ENCODE data around the gene CD55. TPM values are rescaled to one million over a fixed set of nuclear protein-coding genes. Genes with fewer than 3 reads are reported as not detected.

Gene CD55
- total RNA-seq, 1 experiment from 2014 or later = 75.4 TPM

DNA sequence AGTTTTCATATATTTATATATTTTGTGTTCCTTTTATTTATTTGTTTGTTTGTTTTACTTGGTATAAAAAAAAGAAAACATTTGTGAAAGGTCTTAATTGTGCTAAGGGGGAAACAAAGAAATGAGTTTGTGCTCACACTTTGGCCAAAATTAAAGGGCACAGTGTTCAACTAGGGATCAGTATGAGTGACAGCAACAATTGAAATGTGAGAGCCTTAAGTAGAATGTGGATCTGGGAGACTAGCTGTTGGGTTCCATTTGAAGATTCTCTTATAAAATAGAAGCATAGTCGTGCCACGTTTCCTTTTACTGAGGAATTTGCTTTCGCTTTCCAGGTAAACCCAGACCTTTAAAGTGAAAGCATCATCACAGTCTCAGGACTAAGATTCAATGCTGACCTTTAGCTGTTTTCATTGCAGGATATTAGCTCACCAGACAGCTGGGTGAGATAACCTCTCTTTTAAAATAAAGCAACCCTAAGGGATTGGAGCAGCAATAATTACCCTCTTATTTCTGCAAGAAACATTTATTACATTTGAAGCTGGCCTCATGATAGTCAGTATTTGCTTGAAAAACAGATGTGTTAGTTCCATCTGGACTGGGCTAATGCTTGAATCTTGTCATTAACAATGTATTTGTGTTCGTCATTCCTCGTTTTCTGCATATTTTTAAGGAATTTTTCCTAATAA, 37.1 kb upstream of the CD55 start:
- no peaks in the 10 kb centered on the region for H3K27me3 ChIP-seq (ENCODE audit: insufficient read depth, low read length)
- no TSS peak for BruUV-seq (replicated peaks)
- no peak overlapping the region for H3K9ac ChIP-seq (ENCODE audit: low read length)
- DNase-seq (ENCODE audit: low read depth, low spot score) (no peak), ATAC-seq (no peak)
- no peaks in the 10 kb centered on the region for H4K20me1 ChIP-seq (ENCODE audit: insufficient read depth)
- no peak overlapping the region for H2AFZ ChIP-seq (ENCODE audit: low read depth, low read length, poor library complexity, severe bottlenecking)
- ChIA-PET RAD21 (ENCODE audit: low non-redundant PET in 1 of 2, low total read pairs in 2 of 2, uncharacterized antibody in 2 of 2, unreplicated experiment in 2 of 2) (no interaction called here), CTCF (no interaction called here), POLR2A (no interaction called here)
- H3K9me3 ChIP-seq (ENCODE audit: control insufficient read depth in 1 of 2, insufficient read depth in 1 of 2, low read depth in 1 of 2, low read length in 2 of 2) = no peaks in the 10 kb centered on the region
- H3K36me3 ChIP-seq (ENCODE audit: control insufficient read depth in 1 of 2, insufficient read depth in 2 of 2, low read length in 2 of 2) = no peaks in the 10 kb centered on the region
- TF ChIP-seq, protein P1, sequence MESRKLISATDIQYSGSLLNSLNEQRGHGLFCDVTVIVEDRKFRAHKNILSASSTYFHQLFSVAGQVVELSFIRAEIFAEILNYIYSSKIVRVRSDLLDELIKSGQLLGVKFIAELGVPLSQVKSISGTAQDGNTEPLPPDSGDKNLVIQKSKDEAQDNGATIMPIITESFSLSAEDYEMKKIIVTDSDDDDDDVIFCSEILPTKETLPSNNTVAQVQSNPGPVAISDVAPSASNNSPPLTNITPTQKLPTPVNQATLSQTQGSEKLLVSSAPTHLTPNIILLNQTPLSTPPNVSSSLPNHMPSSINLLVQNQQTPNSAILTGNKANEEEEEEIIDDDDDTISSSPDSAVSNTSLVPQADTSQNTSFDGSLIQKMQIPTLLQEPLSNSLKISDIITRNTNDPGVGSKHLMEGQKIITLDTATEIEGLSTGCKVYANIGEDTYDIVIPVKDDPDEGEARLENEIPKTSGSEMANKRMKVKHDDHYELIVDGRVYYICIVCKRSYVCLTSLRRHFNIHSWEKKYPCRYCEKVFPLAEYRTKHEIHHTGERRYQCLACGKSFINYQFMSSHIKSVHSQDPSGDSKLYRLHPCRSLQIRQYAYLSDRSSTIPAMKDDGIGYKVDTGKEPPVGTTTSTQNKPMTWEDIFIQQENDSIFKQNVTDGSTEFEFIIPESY (IDR thresholded peaks at IDR 0.05; ENCODE audit: extremely low read depth, insufficient replicate concordance, low read length) = no peak
- no peaks in the 10 kb centered on the region for H3K79me2 ChIP-seq (ENCODE audit: insufficient read depth, low read length)
- H3K9me2 ChIP-seq (ENCODE audit: insufficient read depth) = no peaks in the 10 kb centered on the region
- H3K4me2 ChIP-seq (ENCODE audit: low read length) = no peak overlapping the region
- peaks cover 0 to 5% of the 10 kb centered on the region in 2 experiments; a peak in 1 of 4 replicates for H3K4me1 ChIP-seq (ENCODE audit: control insufficient read depth in 1 of 2, insufficient read depth in 2 of 2, low read length in 2 of 2)
- H3K27ac ChIP-seq (ENCODE audit: low read depth, low read length) = no peak overlapping the region
- intact Hi-C loops (cut with micrococcal nuclease) = no loop called here
- H3K4me3 ChIP-seq (replicated peaks in 1 of 2; ENCODE audit: low read depth in 1 of 2, low read length in 2 of 2) = no peak overlapping the region

DNA sequence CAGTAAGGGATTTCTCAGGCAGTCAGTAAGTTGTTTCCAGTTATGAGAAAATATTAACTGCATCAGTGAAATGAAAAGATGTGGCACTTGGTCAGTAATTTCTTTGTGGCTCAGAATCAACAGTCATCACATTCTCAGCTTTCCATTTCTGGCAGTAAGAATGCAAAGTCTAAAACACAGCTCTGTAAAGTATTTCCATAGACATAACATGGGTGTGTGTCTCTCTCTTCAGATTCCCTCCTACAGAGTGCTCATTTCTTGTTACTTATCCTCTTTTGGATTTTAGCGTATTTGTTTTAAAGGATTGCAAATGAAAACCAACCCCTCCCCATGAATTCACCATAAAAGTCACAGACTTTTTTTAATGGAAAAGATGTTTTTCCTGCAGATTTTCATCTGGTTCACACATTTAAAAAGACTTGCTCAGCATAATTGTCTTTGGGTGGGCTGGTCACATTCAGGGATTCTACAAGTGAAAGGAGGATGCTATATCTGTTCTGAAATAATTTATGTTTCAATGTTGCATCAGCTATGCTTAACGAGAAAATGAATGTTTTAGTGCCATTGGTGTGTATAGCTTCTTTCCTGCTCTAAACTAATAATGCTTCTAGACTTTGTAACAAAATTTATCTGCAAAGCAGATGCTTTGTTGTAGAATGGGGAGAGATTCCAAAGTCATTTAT, 34.6 kb upstream of the CD55 start:
- Histone ChIP-seq H2AFZ (ENCODE audit: low read depth, low read length, poor library complexity, severe bottlenecking) (no peak overlapping the region), H3K27ac (ENCODE audit: low read depth, low read length) (no peak overlapping the region), H3K4me2 (ENCODE audit: low read length) (no peak overlapping the region), H3K9ac (ENCODE audit: low read length) (no peak overlapping the region), H3K27me3 (ENCODE audit: insufficient read depth, low read length) (no peaks in the 10 kb centered on the region), H4K20me1 (ENCODE audit: insufficient read depth) (no peaks in the 10 kb centered on the region), H3K4me3 (replicated peaks in 1 of 2; ENCODE audit: low read depth in 1 of 2, low read length in 2 of 2) (no peak overlapping the region), H3K79me2 (ENCODE audit: insufficient read depth, low read length) (no peaks in the 10 kb centered on the region), H3K36me3 (ENCODE audit: control insufficient read depth in 1 of 2, insufficient read depth in 2 of 2, low read length in 2 of 2) (no peaks in the 10 kb centered on the region), H3K4me1 (ENCODE audit: control insufficient read depth in 1 of 2, insufficient read depth in 2 of 2, low read length in 2 of 2) (peaks cover 0 to 5% of the 10 kb centered on the region in 2 experiments; a peak in 1 of 4 replicates), H3K9me2 (ENCODE audit: insufficient read depth) (no peaks in the 10 kb centered on the region), H3K9me3 (ENCODE audit: control insufficient read depth in 1 of 2, insufficient read depth in 1 of 2, low read depth in 1 of 2, low read length in 2 of 2) (no peaks in the 10 kb centered on the region)
- ChIA-PET RAD21 (ENCODE audit: low non-redundant PET in 1 of 2, low total read pairs in 2 of 2, uncharacterized antibody in 2 of 2, unreplicated experiment in 2 of 2) (no interaction called here), POLR2A (no interaction called here), CTCF (no interaction called here)
- DNase-seq (ENCODE audit: low read depth, low spot score) (no peak), ATAC-seq (no peak)
- intact Hi-C loops (cut with micrococcal nuclease) = no loop called here
- no TSS peak for BruUV-seq (replicated peaks)
- TF ChIP-seq TCF7L2 (IDR thresholded peaks at IDR 0.05; ENCODE audit: borderline replicate concordance, extremely low read depth, insufficient read depth, insufficient read length) (no peak), RAD21 (IDR thresholded peaks at IDR 0.05; ENCODE audit: low read depth) (no peak), SRF (IDR thresholded peaks at IDR 0.05; ENCODE audit: low read depth) (no peak), EZH2phosphoT487 (IDR thresholded peaks at IDR 0.05; ENCODE audit: borderline replicate concordance) (no peak), FOSL1 (IDR thresholded peaks at IDR 0.05; ENCODE audit: low read depth) (no peak), ZFX (IDR thresholded peaks at IDR 0.05) (no peak), SIN3A (IDR thresholded peaks at IDR 0.05; ENCODE audit: low read depth) (no peak), YY1 (IDR thresholded peaks at IDR 0.05; ENCODE audit: extremely low read depth, insufficient replicate concordance, low read depth, low read length) (no peak), ZNF274 (IDR thresholded peaks at IDR 0.05; ENCODE audit: low read depth, low read length) (no peak), EZH2 (IDR thresholded peaks at IDR 0.05) (no peak)
- TF ChIP-seq, protein P2, sequence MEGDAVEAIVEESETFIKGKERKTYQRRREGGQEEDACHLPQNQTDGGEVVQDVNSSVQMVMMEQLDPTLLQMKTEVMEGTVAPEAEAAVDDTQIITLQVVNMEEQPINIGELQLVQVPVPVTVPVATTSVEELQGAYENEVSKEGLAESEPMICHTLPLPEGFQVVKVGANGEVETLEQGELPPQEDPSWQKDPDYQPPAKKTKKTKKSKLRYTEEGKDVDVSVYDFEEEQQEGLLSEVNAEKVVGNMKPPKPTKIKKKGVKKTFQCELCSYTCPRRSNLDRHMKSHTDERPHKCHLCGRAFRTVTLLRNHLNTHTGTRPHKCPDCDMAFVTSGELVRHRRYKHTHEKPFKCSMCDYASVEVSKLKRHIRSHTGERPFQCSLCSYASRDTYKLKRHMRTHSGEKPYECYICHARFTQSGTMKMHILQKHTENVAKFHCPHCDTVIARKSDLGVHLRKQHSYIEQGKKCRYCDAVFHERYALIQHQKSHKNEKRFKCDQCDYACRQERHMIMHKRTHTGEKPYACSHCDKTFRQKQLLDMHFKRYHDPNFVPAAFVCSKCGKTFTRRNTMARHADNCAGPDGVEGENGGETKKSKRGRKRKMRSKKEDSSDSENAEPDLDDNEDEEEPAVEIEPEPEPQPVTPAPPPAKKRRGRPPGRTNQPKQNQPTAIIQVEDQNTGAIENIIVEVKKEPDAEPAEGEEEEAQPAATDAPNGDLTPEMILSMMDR (IDR thresholded peaks at IDR 0.05 in 2 of 3, conservative IDR thresholded peaks at IDR 0.05 in 1 of 3; ENCODE audit: borderline replicate concordance in 1 of 3, insufficient read depth in 1 of 3, low read depth in 2 of 3, low read length in 2 of 3) = no peak
- TF ChIP-seq, protein P3, sequence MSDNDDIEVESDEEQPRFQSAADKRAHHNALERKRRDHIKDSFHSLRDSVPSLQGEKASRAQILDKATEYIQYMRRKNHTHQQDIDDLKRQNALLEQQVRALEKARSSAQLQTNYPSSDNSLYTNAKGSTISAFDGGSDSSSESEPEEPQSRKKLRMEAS (IDR thresholded peaks at IDR 0.05) = no peak
- TF ChIP-seq, protein P4, sequence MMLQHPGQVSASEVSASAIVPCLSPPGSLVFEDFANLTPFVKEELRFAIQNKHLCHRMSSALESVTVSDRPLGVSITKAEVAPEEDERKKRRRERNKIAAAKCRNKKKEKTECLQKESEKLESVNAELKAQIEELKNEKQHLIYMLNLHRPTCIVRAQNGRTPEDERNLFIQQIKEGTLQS (IDR thresholded peaks at IDR 0.05) = no peak
